Liver (tissue), 9 donors: Measurements from ENCODE around the gene TTC23L. TPM values are rescaled to one million over a fixed set of nuclear protein-coding genes. Genes with fewer than 3 reads are reported as not detected.

Source experiments
- DNase-seq: peaks from one replicate; pipeline ENCODE4 v3.0.0-alpha.2; 2017; ENCODE audit warnings: low spot score
- H3K27ac ChIP-seq, 2 donors: one replicate each; pipeline ENCODE4 v1.7.0; 2013; ENCODE audit warnings: inconsistent platforms in 2 of 2, low read length in 2 of 2, control low read depth in 1 of 2, low read depth in 1 of 2, mild to moderate bottlenecking in 1 of 2
- H3K27me3 ChIP-seq, 4 donors: one replicate each; pipeline versions ENCODE4 v1.6.1 to v1.7.0; 2013; ENCODE audit warnings: low read length in 3 of 4, inconsistent platforms in 1 of 4, mild to moderate bottlenecking in 1 of 4, moderate library complexity in 1 of 4; ENCODE audit not compliant: control insufficient read depth in 4 of 4, insufficient read depth in 4 of 4
- H3K36me3 ChIP-seq, 4 donors: one replicate each; pipeline versions ENCODE4 v1.6.1 to v1.7.0; 2013; ENCODE audit warnings: low read length in 3 of 4, mild to moderate bottlenecking in 3 of 4, low read depth in 1 of 4, moderate library complexity in 1 of 4; ENCODE audit not compliant: control insufficient read depth in 4 of 4, insufficient read depth in 3 of 4
- H3K4me1 ChIP-seq, 4 donors: one replicate each; pipeline versions ENCODE4 v1.6.1 to v1.7.0; 2013; ENCODE audit warnings: low read length in 3 of 4, mild to moderate bottlenecking in 3 of 4, moderate library complexity in 1 of 4; ENCODE audit not compliant: control insufficient read depth in 4 of 4, insufficient read depth in 4 of 4
- H3K4me3 ChIP-seq, 3 donors: one replicate each; pipeline versions ENCODE4 v1.6.1 to v1.7.0; 2013; ENCODE audit warnings: low read length in 3 of 3, control low read depth in 1 of 3, low read depth in 1 of 3, mild to moderate bottlenecking in 1 of 3
- H3K9ac ChIP-seq, 2 donors: one replicate each; pipeline ENCODE4 v1.7.0; 2013; ENCODE audit warnings: low read length in 2 of 2, mild to moderate bottlenecking in 2 of 2, moderate library complexity in 2 of 2, control low read depth in 1 of 2, low read depth in 1 of 2
- H3K9me3 ChIP-seq, 4 donors: one replicate each; pipeline versions ENCODE4 v1.6.1 to v1.7.0; 2013; ENCODE audit warnings: low read length in 3 of 4; ENCODE audit not compliant: control insufficient read depth in 4 of 4
- ATF3 ChIP-seq: IDR thresholded peaks from 2 replicates; pipeline ENCODE4 v1.6.1; 2016; ENCODE audit warnings: antibody characterized with exemption
- CTCF ChIP-seq: fragments of 150-350 bp; IDR thresholded peaks from 2 replicates; pipeline ENCODE4 v1.5.1; 2017; ENCODE audit warnings: improper control_type of control experiment, low read depth, low read length; ENCODE audit not compliant: missing input control
- EGR1 ChIP-seq, 2 donors: IDR thresholded peaks; 2 replicates each; pipeline ENCODE4 v1.6.1; 2016 to 2018; ENCODE audit warnings: antibody characterized with exemption in 2 of 2, low read depth in 2 of 2
- FOXA1 ChIP-seq: IDR thresholded peaks from 2 replicates; pipeline ENCODE4 v1.6.1; 2016; ENCODE audit warnings: antibody characterized with exemption
- FOXA2 ChIP-seq: IDR thresholded peaks from 2 replicates; pipeline ENCODE4 v1.6.1; 2016; ENCODE audit warnings: antibody characterized with exemption
- GABPA ChIP-seq, 2 donors: IDR thresholded peaks in 1 of 2; conservative IDR thresholded peaks in 1 of 2; 2 replicates each; pipeline ENCODE4 v1.6.1; 2016; ENCODE audit warnings: antibody characterized with exemption in 2 of 2, mild to moderate bottlenecking in 1 of 2, moderate library complexity in 1 of 2
- HNF4A ChIP-seq, 2 donors: conservative IDR thresholded peaks; 2 replicates each; pipeline ENCODE4 v1.6.1; 2016; ENCODE audit warnings: antibody characterized with exemption in 2 of 2, mild to moderate bottlenecking in 2 of 2
- HNF4G ChIP-seq: IDR thresholded peaks from 2 replicates; pipeline ENCODE4 v1.6.1; 2016; ENCODE audit warnings: antibody characterized with exemption
- JUND ChIP-seq, 2 donors: IDR thresholded peaks; 2 replicates each; pipeline ENCODE4 v1.6.1; 2016; ENCODE audit warnings: antibody characterized with exemption in 2 of 2
- MAX ChIP-seq: IDR thresholded peaks from 2 replicates; pipeline ENCODE4 v1.6.1; 2016; ENCODE audit warnings: antibody characterized with exemption
- NR2F2 ChIP-seq: IDR thresholded peaks from 2 replicates; pipeline ENCODE4 v1.6.1; 2016; ENCODE audit warnings: antibody characterized with exemption
- RAD21 ChIP-seq, 2 donors: IDR thresholded peaks; 2 replicates each; pipeline ENCODE4 v1.6.1; 2016; ENCODE audit warnings: antibody characterized with exemption in 2 of 2, mild to moderate bottlenecking in 2 of 2
- REST ChIP-seq: IDR thresholded peaks from 2 replicates; pipeline ENCODE4 v1.6.1; 2016; ENCODE audit warnings: antibody characterized with exemption, mild to moderate bottlenecking
- RXRA ChIP-seq, 2 donors: IDR thresholded peaks; 2 replicates each; pipeline ENCODE4 v1.6.1; 2017 to 2018; ENCODE audit warnings: antibody characterized with exemption in 2 of 2, mild to moderate bottlenecking in 1 of 2
- SP1 ChIP-seq: IDR thresholded peaks from 2 replicates; pipeline ENCODE4 v1.6.1; 2018; ENCODE audit warnings: antibody characterized with exemption, mild to moderate bottlenecking
- TAF1 ChIP-seq: conservative IDR thresholded peaks from 2 replicates; pipeline ENCODE4 v1.6.1; 2016; ENCODE audit warnings: antibody characterized with exemption, mild to moderate bottlenecking
- YY1 ChIP-seq: IDR thresholded peaks from 2 replicates; pipeline ENCODE4 v1.6.1; 2016; ENCODE audit warnings: antibody characterized with exemption, mild to moderate bottlenecking
- ZBTB33 ChIP-seq: IDR thresholded peaks from 2 replicates; pipeline ENCODE4 v1.6.1; 2016; ENCODE audit warnings: antibody characterized with exemption
- WGBS: extraction: QIAGEN DNeasy Blood & Tissue Kit; methylation state at CpG from one replicate; pipeline ENCODE4 v1.1.7; 2013; 5-methylcytosine and 5-hydroxymethylcytosine counted together
- polyA plus RNA-seq, 2 donors: library from polyadenylated mRNA; stranded (reverse) in 1 of 2; unstranded in 1 of 2; fragments of 200-250 nt in 1 of 2; fragments of >200 nt in 1 of 2; fragmentation: Nextera tagmentation in 1 of 2; extraction: Ambion mirVana in 1 of 2; gene quantifications; one replicate each; pipeline versions ENCODE4 v1.2.1 to v1.2.3, GENCODE V29; 2013 to 2015
- total RNA-seq, 2 donors: library from RNA; depleted of rRNA; stranded (reverse); fragments of >200 nt; gene quantifications; one replicate each; pipeline ENCODE4 v1.2.3, GENCODE V29; 2014
- donor health status: healthy.
- donor health status: healthy.
- donor health status: healthy.
- donor health status: healthy.
- donor health status: healthy.

Gene TTC23L
- total and polyA plus RNA-seq, 4 donors = 0.03 to 0.19 (median 0.08) TPM; not detected in 1

GRCh38 chr5:34818717-34819116 is 20.2 kb upstream of the TTC23L start:
- no peaks in the 10 kb centered on the region for H3K4me1 ChIP-seq
- H3K27ac ChIP-seq = no peak overlapping the region
- no peak overlapping the region for H3K9ac ChIP-seq
- peaks cover 1 to 59% (median 27%) of the 10 kb centered on the region in 4 donors for H3K36me3 ChIP-seq
- no peak overlapping the region for H3K4me3 ChIP-seq
- 94% methylated on average over 3 of the region's 3 CpGs for WGBS
- TF ChIP-seq JUND (IDR thresholded peaks at IDR 0.05) (no peak), FOXA2 (no peak), ATF3 (no peak), GABPA (IDR thresholded peaks at IDR 0.05 in 1 of 2, conservative IDR thresholded peaks at IDR 0.05 in 1 of 2) (no peak), HNF4G (no peak), RAD21 (IDR thresholded peaks at IDR 0.05) (no peak), REST (no peak), MAX (no peak), RXRA (IDR thresholded peaks at IDR 0.05) (no peak), FOXA1 (no peak), EGR1 (IDR thresholded peaks at IDR 0.05; ENCODE audit: low read depth in 2 of 2) (no peak), ZBTB33 (no peak), NR2F2 (no peak), TAF1 (no peak), SP1 (no peak), YY1 (no peak), HNF4A (conservative IDR thresholded peaks at IDR 0.05) (no peak), CTCF (no peak)
- H3K27me3 ChIP-seq = no peaks in the 10 kb centered on the region
- no peak for DNase-seq
- no peaks in the 10 kb centered on the region for H3K9me3 ChIP-seq
